HG03095 (cell line): ENCODE data around the gene CREBL2.

Experiments
- ATAC-seq: cut with Tn5 transposase; IDR thresholded peaks from one replicate; pipeline ENCODE4 v1.9.1; 2021; ENCODE audit warnings: moderate library complexity; ENCODE audit not compliant: unreplicated experiment

The CREBL2 gene

DNA sequence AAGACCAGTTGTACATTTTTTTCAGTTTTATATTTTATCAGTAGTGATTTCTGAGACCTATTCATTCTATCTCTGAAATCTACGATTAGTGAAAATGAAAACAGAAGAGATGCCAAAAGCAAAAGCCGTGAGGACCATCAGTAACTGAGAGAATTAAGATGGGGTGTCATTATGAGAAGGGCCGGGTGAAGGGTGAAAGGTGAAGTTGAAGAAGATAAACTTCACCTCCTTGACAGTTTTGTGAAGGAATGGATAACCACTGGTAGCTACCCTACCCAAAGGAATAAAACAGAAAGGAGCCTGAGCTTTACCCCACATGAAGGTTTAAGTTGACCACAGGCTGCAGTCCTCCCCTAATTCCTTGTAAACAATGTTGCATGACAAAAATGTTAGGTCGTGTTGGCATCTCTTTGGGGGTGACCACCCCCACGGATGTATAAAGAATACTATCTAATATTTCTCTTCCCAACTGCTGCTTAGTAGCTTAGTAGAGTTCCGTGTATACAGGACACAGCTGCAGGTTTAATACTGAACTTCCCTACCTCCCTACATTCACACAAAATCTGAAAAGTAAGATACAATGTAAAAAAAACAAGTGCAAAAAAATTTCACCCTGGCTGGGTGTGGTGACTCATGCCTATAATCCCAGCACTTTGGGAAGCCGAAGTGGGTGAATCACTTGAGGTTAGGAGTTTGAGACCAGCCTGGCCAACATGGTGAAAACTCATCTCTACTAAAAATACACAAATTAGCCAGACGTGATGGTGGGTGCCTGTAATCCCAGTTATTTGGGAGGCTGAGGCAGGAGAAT, 60.4 kb downstream of the CREBL2 start:
- ATAC-seq: no peak

DNA sequence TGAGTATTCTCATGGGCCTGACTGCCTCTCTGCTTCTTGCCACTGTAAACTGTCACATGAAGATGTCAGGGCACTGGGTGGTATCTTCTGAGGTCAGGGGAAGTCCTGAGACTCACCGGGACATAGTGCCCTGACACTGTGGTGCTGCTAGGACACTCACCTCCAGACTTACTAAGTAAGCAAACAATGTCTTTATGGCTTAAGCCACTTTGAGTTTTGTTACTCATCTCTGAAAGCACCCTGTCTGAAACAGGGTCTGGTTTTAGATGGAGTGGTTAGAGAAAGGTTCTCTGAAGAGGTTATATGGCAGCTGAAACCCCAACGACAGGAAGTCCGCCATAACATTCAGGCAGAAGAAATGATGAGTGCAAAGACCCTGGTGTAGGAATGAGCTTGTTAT, 61.6 kb downstream of the CREBL2 start:
- no peak for ATAC-seq

GRCh38 chr12:12676605-12677004, 64.9 kb downstream of the CREBL2 start:
- ATAC-seq: no peak

DNA sequence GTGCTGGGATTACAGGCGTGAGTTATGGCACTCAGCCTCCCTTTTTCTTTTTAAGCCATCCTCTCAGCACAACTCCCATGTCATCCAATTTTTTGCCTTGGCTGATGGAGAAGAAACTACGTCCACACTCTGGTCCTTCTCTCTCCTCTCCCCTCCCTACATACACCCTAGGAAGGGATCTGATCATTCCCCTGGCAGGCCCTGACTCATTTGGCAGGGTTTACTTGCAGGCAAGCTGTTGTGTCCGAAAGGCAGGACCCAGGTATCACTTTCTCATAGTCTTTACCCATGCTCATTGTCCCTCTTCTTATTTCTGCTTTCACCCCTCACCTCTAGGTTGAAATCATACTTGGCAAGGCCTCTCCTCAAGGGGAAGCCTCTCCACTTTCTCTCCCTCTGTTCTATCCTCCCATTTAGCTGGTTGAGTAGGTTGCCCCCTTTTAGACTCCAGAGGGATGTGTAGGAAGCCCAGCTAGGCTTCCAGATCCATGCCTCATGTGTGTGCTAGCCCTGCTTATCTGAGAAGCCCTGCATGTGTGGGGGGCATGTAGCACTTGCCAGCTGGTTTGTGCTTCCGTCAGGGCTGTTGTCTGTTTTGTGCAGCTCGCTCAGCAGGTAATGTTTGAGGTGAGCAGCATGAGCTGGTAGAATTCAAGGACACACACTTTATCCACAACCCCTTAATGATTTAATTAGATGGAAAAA, 69.5 kb downstream of the CREBL2 start:
- ATAC-seq: no peak

DNA sequence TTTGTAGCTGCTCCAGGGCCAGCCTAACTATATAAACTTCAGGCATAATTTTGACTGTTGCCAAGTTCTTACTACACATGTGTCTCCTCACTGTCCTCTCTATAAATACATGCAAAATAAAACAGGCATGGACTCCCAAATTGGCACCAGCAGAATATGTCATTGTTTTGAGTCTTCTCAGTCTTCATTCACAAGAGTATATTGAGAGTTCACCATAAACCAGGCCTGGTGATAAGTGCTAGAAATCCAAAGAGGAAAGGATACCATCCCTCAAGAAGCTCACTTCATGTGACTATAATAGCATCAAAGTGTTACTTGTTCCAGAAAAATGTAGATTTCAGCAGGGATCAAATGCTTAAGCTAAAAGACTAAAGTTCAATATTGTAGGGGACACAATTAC, 70.6 kb downstream of the CREBL2 start:
- no peak for ATAC-seq

GRCh38 chr12:12683136-12683697, 71.5 kb downstream of the CREBL2 start:
- no peak for ATAC-seq

- ATAC-seq: no peak
Measured at GRCh38 chr12:12683725-12684124, 72.0 kb downstream of the CREBL2 start.

DNA sequence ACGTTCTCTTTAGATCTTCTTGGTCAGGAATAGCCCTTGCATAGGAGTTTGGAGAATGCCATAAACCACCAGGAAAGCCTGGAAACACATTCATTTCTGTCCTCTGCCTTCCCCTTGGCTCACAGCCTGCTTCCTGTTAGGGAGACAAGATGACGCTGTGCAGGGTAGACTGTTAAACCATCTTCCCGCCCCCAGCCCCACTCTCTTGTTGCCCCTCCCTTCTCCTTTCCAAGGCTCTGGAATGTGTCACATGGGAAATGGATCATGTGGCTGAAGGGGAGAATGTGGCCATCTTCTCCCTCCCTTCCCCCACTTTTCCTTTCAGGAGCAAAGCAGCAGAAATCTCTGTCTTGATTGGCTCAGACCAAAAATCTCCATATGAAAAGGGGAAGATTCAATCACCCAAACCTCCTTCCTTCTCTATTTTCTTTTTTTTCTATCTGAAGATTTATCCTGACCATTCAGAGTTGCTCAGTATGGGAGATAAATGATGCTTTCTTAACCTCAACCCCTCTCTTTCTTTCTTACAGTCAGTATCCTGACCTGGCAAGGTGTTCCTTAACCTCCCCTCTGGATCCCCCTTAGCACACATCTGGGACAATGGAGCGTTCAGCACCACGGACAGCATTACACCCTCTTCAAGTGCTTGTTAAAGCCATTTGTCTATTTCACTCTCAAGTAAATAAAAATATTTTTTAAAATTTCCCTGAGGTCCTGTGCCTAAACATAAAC, 72.9 kb downstream of the CREBL2 start:
- ATAC-seq: no peak

GRCh38 chr12:12685305-12685704, 73.6 kb downstream of the CREBL2 start:
- no peak for ATAC-seq

GRCh38 chr12:12686472-12686871, 74.8 kb downstream of the CREBL2 start:
- no peak for ATAC-seq

GRCh38 chr12:12686925-12687324, 75.2 kb downstream of the CREBL2 start:
- ATAC-seq: no peak

DNA sequence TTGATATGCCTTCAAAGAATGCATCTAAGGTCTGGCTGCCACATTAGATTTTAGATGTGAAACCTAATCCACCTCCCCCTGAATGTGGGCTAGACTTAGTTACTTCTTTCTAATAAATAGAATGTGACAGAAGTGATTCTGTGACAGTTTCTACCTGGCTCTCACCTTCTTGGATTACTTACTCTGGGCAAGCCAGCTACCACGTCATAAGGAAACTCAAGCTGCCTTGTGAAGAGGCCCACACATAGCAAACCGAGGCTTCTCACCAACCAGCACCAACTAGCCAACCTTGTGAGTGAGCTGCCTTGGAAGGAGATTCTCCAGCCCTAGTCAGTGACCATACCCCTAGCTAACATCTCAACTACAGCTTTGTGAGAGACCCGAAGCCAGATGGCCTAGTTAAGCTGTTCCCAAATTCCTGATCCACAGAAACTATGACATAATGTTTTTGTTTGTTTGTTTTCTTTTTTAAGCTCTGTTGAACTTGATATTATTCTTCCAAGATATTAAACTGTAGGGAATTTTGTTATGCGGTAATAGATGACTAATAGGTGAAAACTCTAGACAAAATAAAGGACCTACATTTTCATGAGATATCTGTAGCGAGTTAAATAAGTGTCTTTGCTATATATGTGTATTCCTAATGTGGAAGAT, 78.1 kb downstream of the CREBL2 start:
- ATAC-seq: no peak

DNA sequence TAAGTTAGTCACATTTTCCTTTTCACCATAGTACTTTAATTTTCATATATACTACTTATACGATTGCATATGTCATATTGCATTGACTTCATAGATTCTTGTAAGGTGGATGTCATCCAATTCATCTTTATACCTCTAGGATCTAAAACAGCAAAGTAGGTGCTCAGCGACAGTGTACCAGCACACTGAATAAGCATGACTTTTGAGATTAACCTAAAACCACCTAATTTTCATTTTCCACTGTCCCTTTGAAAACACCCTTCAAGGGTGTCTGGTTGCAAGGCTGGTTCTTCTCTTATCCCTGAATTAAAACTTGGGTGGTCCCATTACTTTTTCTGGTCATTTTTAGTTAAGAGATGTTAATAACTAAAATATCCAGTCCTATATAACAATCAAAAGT, 79.9 kb downstream of the CREBL2 start:
- ATAC-seq: no peak

DNA sequence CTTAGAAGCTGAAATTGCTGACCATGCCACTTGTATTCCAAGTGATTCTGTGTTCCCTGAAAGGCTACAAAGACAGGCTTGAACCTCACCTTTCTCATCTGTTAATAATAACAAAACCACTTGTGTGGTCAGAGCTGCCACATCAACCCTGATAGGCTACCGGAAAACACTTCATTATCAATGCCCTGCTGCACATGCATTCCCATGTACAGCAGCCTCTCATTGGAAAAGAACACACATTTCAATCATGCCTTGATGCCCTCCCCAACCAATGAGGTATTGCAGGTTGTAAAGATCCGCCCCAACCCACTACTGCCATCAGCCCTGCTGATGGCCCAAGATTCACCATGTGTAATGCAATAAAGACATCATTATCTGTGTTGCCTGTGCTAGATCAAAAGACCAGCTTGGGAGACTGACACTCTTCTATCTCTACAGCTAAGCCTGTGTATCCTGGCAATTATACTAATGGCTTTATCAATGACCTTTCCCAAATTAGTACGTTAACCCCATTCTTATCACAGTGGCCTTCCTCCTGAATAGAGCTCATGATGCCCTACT, 81.5 kb downstream of the CREBL2 start:
- ATAC-seq: no peak
